ENCODE measurements around the gene KIFC1.

Gene KIFC1

DNA sequence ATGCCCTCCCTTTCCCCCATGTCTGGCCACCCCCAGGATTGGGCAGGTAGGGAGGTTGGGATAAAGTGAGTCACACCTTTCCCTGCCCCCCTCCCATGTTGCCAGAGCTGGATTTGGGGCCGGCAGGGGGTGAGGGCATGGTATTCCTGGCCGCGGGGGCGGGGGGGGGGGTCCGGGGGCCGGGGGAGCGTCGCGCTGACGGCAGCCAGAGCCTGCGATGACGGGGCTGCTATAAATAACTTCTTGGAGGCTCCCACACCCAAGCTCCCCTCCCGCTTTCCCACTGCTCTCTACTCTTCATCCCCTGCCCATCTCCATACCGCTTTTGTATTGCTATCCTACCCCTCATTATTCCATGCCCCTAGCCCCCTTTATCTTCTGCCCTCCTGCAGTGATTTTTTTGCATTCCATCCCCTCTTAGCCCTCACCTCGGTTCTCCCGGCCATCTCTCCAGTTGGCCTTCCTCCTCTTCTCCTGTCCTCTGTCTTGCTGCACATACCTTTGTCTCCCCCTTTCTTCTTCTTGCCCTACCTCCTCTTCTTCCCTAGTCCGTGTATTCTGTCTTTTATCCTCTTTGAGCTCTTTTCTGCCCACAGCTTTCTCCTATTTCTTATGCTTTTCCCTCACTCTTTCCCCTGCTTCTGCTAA is 42.0 kb downstream of the KIFC1 start:
- Histone ChIP-seq H3K9me3 (ENCODE audit: control insufficient read depth, low read length) (no peaks in the 10 kb centered on the region), H3K36me3 (ENCODE audit: control insufficient read depth, insufficient read depth, low read length) (no peaks in the 10 kb centered on the region), H3K9ac (ENCODE audit: low read length) (no peak overlapping the region), H3K4me1 (ENCODE audit: control insufficient read depth, insufficient read depth, low read length) (peaks cover 9% of the 10 kb centered on the region), H3K4me3 (ENCODE audit: low read length) (no peak overlapping the region), H3K27me3 (ENCODE audit: control insufficient read depth, insufficient read depth, low read length) (no peaks in the 10 kb centered on the region)

GRCh38 chr6:33434961-33435360 is 43.3 kb downstream of the KIFC1 start:
- no peaks in the 10 kb centered on the region for H3K36me3 ChIP-seq (ENCODE audit: control insufficient read depth, insufficient read depth, low read length)

DNA sequence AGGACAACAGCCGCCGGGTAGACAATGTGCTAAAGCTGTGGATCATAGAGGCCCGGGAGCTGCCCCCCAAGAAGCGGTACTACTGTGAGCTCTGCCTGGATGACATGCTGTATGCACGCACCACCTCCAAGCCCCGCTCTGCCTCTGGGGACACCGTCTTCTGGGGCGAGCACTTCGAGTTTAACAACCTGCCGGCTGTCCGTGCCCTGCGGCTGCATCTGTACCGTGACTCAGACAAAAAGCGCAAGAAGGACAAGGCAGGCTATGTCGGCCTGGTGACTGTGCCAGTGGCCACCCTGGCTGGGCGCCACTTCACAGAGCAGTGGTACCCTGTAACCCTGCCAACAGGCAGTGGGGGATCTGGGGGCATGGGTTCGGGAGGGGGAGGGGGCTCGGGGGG is 46.0 kb downstream of the KIFC1 start:
- no peak overlapping the region for H3K9ac ChIP-seq (ENCODE audit: low read length)
- H3K4me1 ChIP-seq (ENCODE audit: control insufficient read depth, insufficient read depth, low read length): no peaks in the 10 kb centered on the region
- H3K27me3 ChIP-seq (ENCODE audit: control insufficient read depth, insufficient read depth, low read length): no peaks in the 10 kb centered on the region
- H3K36me3 ChIP-seq (ENCODE audit: control insufficient read depth, insufficient read depth, low read length): no peaks in the 10 kb centered on the region
- H3K4me3 ChIP-seq (ENCODE audit: low read length): no peak overlapping the region
- no peaks in the 10 kb centered on the region for H3K9me3 ChIP-seq (ENCODE audit: control insufficient read depth, low read length)

More at GRCh38 chr6:33434961-33435360, 43.3 kb downstream of the KIFC1 start:
- no peaks in the 10 kb centered on the region for H3K9me3 ChIP-seq (ENCODE audit: control insufficient read depth, low read length)
- no peaks in the 10 kb centered on the region for H3K27me3 ChIP-seq (ENCODE audit: control insufficient read depth, insufficient read depth, low read length)
- H3K9ac ChIP-seq (ENCODE audit: low read length): no peak overlapping the region
- no peaks in the 10 kb centered on the region for H3K4me1 ChIP-seq (ENCODE audit: control insufficient read depth, insufficient read depth, low read length)
- H3K4me3 ChIP-seq (ENCODE audit: low read length): no peak overlapping the region

DNA sequence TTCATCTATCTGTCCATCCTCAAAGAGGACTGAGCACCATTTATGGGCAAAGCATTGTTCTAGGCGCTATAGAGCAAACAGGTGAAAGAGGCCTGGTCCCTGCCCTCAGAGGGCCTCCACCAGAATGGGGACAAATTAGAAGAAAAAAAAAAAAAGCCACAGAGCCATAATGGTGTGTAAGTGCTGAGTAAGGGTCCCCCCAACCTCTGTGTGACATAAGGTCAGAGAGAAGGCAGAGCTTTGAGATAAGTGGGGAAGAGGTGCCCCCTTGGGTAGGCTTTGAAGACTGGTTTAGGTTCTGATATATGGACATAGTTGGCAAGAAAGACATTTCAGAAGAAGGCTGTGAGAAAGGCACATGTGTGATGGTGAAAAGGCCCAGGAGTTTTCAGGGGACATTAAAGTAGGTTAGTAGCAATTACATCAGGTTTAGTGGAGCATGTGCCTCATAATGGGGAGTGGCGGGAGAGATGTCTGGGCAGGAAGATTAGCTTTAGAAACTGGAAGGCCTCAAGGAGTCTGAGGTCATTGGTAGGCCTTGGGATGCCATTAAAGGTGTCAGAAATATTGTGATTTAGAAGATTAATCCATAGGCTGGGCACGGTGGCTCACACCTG is 47.5 kb downstream of the KIFC1 start:
- Histone ChIP-seq H3K9me3 (ENCODE audit: control insufficient read depth, low read length) (no peaks in the 10 kb centered on the region), H3K9ac (ENCODE audit: low read length) (no peak overlapping the region), H3K27me3 (ENCODE audit: control insufficient read depth, insufficient read depth, low read length) (no peaks in the 10 kb centered on the region), H3K4me1 (ENCODE audit: control insufficient read depth, insufficient read depth, low read length) (no peaks in the 10 kb centered on the region), H3K36me3 (ENCODE audit: control insufficient read depth, insufficient read depth, low read length) (no peaks in the 10 kb centered on the region), H3K4me3 (ENCODE audit: low read length) (no peak overlapping the region)

DNA sequence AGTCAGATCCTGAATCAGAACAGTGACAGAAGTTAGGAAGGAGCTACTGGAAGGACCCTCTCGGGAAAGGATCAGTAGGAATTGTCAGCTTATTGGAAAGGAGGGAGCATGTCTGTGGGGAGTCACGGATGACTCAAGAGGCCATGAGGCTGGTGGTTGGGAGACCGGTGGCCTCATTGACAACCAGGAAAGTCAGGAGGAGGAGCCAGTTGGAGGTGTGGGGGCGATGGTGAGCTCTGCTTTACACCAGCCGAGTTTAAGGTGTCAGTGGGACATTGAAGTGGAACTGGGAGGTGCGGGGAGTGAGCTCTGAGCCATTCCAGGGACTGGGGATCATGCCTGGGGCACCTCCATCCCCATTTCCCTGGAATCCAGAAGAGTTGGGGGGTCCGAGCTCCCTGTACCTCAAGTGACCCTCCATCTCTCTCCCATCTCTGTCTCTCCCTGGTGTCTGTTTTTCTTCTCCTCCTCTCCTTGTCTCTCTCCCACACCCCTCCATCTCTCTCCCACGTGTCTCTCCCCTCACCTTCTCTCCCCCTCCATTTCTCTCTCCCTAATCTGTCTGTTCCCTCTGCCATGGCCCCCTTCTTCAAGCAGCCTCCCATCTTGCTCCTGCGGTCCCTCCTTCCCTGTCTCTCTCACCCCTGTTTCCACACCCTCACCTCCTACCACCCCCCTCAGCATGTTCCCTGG is 48.5 kb downstream of the KIFC1 start:
- Histone ChIP-seq H3K4me1 (ENCODE audit: control insufficient read depth, insufficient read depth, low read length) (no peaks in the 10 kb centered on the region), H3K27me3 (ENCODE audit: control insufficient read depth, insufficient read depth, low read length) (no peaks in the 10 kb centered on the region), H3K9me3 (ENCODE audit: control insufficient read depth, low read length) (no peaks in the 10 kb centered on the region), H3K36me3 (ENCODE audit: control insufficient read depth, insufficient read depth, low read length) (no peaks in the 10 kb centered on the region), H3K4me3 (ENCODE audit: low read length) (no peak overlapping the region), H3K9ac (ENCODE audit: low read length) (no peak overlapping the region)

- H3K9ac ChIP-seq (ENCODE audit: low read length): no peak overlapping the region
- no peak overlapping the region for H3K4me3 ChIP-seq (ENCODE audit: low read length)
- H3K9me3 ChIP-seq (ENCODE audit: control insufficient read depth, low read length): no peaks in the 10 kb centered on the region
- H3K27me3 ChIP-seq (ENCODE audit: control insufficient read depth, insufficient read depth, low read length): no peaks in the 10 kb centered on the region
- no peaks in the 10 kb centered on the region for H3K36me3 ChIP-seq (ENCODE audit: control insufficient read depth, insufficient read depth, low read length)
- H3K4me1 ChIP-seq (ENCODE audit: control insufficient read depth, insufficient read depth, low read length): no peaks in the 10 kb centered on the region
Observed at GRCh38 chr6:33440649-33441309, 49.2 kb downstream of the KIFC1 start.

DNA sequence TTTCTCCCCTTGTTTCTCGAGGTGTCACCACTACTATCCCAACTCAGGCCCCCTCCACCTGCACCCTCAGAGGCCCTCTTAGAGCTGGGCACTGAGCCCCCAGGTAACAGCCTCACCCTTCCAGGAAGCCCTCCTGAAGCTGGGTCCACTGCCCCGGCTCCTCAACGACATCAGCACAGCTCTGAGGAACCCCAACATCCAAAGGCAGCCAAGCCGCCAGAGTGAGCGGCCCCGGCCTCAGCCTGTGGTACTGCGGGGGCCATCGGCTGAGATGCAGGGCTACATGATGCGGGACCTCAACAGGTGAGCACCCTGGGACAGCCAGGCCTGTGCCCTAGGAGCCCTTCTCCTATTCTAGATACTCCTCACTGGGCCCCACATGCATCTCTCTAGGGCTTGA is 49.8 kb downstream of the KIFC1 start:
- H3K4me3 ChIP-seq (ENCODE audit: low read length): no peak overlapping the region
- no peaks in the 10 kb centered on the region for H3K27me3 ChIP-seq (ENCODE audit: control insufficient read depth, insufficient read depth, low read length)
- H3K9me3 ChIP-seq (ENCODE audit: control insufficient read depth, low read length): no peaks in the 10 kb centered on the region
- H3K9ac ChIP-seq (ENCODE audit: low read length): no peak overlapping the region
- H3K36me3 ChIP-seq (ENCODE audit: control insufficient read depth, insufficient read depth, low read length): no peaks in the 10 kb centered on the region
- H3K4me1 ChIP-seq (ENCODE audit: control insufficient read depth, insufficient read depth, low read length): no peaks in the 10 kb centered on the region

- H3K36me3 ChIP-seq (ENCODE audit: control insufficient read depth, insufficient read depth, low read length): no peaks in the 10 kb centered on the region
- no peaks in the 10 kb centered on the region for H3K27me3 ChIP-seq (ENCODE audit: control insufficient read depth, insufficient read depth, low read length)
- H3K9me3 ChIP-seq (ENCODE audit: control insufficient read depth, low read length): no peaks in the 10 kb centered on the region
- no peak overlapping the region for H3K9ac ChIP-seq (ENCODE audit: low read length)
- H3K4me3 ChIP-seq (ENCODE audit: low read length): no peak overlapping the region
- no peaks in the 10 kb centered on the region for H3K4me1 ChIP-seq (ENCODE audit: control insufficient read depth, insufficient read depth, low read length)
Observed at GRCh38 chr6:33442283-33442682, 50.7 kb downstream of the KIFC1 start.

DNA sequence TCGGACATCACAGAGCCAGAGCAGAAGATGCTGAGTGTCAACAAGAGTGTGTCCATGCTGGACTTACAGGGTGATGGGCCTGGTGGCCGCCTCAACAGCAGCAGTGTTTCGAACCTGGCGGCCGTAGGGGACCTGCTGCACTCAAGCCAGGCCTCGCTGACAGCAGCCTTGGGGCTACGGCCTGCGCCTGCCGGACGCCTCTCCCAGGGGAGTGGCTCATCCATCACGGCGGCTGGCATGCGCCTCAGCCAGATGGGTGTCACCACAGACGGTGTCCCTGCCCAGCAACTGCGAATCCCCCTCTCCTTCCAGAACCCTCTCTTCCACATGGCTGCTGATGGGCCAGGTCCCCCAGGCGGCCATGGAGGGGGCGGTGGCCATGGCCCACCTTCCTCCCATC is 51.4 kb downstream of the KIFC1 start:
- no peaks in the 10 kb centered on the region for H3K4me1 ChIP-seq (ENCODE audit: control insufficient read depth, insufficient read depth, low read length)
- H3K27me3 ChIP-seq (ENCODE audit: control insufficient read depth, insufficient read depth, low read length): no peaks in the 10 kb centered on the region
- no peaks in the 10 kb centered on the region for H3K9me3 ChIP-seq (ENCODE audit: control insufficient read depth, low read length)
- no peak overlapping the region for H3K9ac ChIP-seq (ENCODE audit: low read length)
- H3K36me3 ChIP-seq (ENCODE audit: control insufficient read depth, insufficient read depth, low read length): no peaks in the 10 kb centered on the region
- no peak overlapping the region for H3K4me3 ChIP-seq (ENCODE audit: low read length)

GRCh38 chr6:33443619-33444504 is 52.2 kb downstream of the KIFC1 start:
- Histone ChIP-seq H3K9ac (ENCODE audit: low read length) (no peak overlapping the region), H3K27me3 (ENCODE audit: control insufficient read depth, insufficient read depth, low read length) (no peaks in the 10 kb centered on the region), H3K36me3 (ENCODE audit: control insufficient read depth, insufficient read depth, low read length) (no peaks in the 10 kb centered on the region), H3K9me3 (ENCODE audit: control insufficient read depth, low read length) (no peaks in the 10 kb centered on the region), H3K4me1 (ENCODE audit: control insufficient read depth, insufficient read depth, low read length) (no peaks in the 10 kb centered on the region), H3K4me3 (ENCODE audit: low read length) (no peak overlapping the region)

DNA sequence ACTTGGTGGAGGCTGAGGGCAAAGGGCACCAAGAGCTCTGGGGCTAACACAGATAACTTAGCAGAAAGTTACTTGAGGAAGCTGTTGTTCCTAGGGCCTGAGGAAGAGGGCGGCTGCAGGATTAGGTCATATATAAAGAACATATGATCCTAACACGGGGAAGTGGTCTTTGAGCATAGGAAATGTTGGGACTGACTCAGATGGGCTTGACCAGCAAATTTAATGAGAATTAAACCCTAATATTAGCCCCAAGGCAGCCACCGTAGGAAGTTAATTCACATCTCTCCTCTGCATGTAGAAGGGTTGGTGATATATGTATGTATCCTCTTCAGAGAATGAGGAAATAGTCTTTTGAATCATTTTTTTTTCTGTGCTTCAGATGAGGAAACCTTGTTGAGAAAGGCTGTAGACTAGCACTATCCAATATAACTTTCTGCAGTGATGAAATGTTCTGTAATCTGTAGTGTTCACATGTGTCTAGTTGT is 53.5 kb downstream of the KIFC1 start:
- no peaks in the 10 kb centered on the region for H3K27me3 ChIP-seq (ENCODE audit: control insufficient read depth, insufficient read depth, low read length)
- H3K36me3 ChIP-seq (ENCODE audit: control insufficient read depth, insufficient read depth, low read length): no peaks in the 10 kb centered on the region
- H3K4me3 ChIP-seq (ENCODE audit: low read length): no peak overlapping the region
- H3K9ac ChIP-seq (ENCODE audit: low read length): no peak overlapping the region
- H3K9me3 ChIP-seq (ENCODE audit: control insufficient read depth, low read length): no peaks in the 10 kb centered on the region
- H3K4me1 ChIP-seq (ENCODE audit: control insufficient read depth, insufficient read depth, low read length): no peaks in the 10 kb centered on the region
